WTC11 (cell line): ENCODE measurements around the gene SUSD1.

Source experiments
- CREB1 ChIP-seq: sonication (generic); formaldehyde crosslinking; IDR thresholded peaks from 2 replicates; pipeline ENCODE4 v1.8.0; 2023; ENCODE audit warnings: mild to moderate bottlenecking, missing genetic modification reagents
- CTCF ChIP-seq: fragments of 200-600 bp; IDR thresholded peaks from 2 replicates; pipeline ENCODE4 v1.8.0; 2022; ENCODE audit warnings: antibody characterized with exemption
- FOXP1 ChIP-seq: sonication (generic); formaldehyde crosslinking; IDR thresholded peaks from 2 replicates; pipeline ENCODE4 v1.8.0; 2022; ENCODE audit warnings: missing genetic modification reagents, mild to moderate bottlenecking, moderate library complexity, borderline replicate concordance
- MAX ChIP-seq: sonication (generic); formaldehyde crosslinking; IDR thresholded peaks from 2 replicates; pipeline ENCODE4 v1.8.0; 2022; ENCODE audit warnings: mild to moderate bottlenecking, missing genetic modification reagents
- NR3C1 ChIP-seq: sonication (generic); formaldehyde crosslinking; conservative IDR thresholded peaks from 2 replicates; pipeline ENCODE4 v1.8.1; 2023; ENCODE audit warnings: low read depth, mild to moderate bottlenecking, missing genetic modification reagents
- SMAD3 ChIP-seq: sonication (generic); formaldehyde crosslinking; IDR thresholded peaks from 2 replicates; pipeline ENCODE4 v1.8.0; 2022; ENCODE audit warnings: missing genetic modification reagents, mild to moderate bottlenecking, borderline replicate concordance
- USF2 ChIP-seq: sonication (generic); formaldehyde crosslinking; IDR thresholded peaks from 2 replicates; pipeline ENCODE4 v1.8.1; 2023; ENCODE audit warnings: mild to moderate bottlenecking, missing genetic modification reagents, moderate library complexity
- ZBTB43 ChIP-seq: sonication (generic); formaldehyde crosslinking; IDR thresholded peaks from 2 replicates; pipeline ENCODE4 v1.8.1; 2023; ENCODE audit warnings: mild to moderate bottlenecking, missing genetic modification reagents
- ZNF263 ChIP-seq: sonication (generic); formaldehyde crosslinking; IDR thresholded peaks from 2 replicates; pipeline ENCODE4 v1.8.1; 2022; ENCODE audit warnings: low read depth, mild to moderate bottlenecking, moderate library complexity, missing genetic modification reagents

GRCh38 chr9:112037281-112038016 lies 137.6 kb downstream of the SUSD1 start:
- TF ChIP-seq CTCF (no peak), MAX (CRISPR knock-in tag) (no peak), FOXP1 (CRISPR knock-in tag) (no peak), CREB1 (no peak), SMAD3 (CRISPR knock-in tag) (no peak), ZBTB43 (CRISPR knock-in tag) (no peak), ZNF263 (CRISPR knock-in tag) (no peak), NR3C1 (CRISPR knock-in tag) (no peak), USF2 (CRISPR knock-in tag) (no peak)
